Peyer's patch (tissue), 4 donors: Measurements from ENCODE around the gene GRIPAP1.

ENCODE experiments used
- POLR2A ChIP-seq, 2 donors: fragments of 450-650 bp; IDR thresholded peaks; one replicate each; pipeline ENCODE4 v1.5.1; 2017; ENCODE audit warnings: antibody characterized with exemption in 2 of 2, mild to moderate bottlenecking in 2 of 2, moderate library complexity in 2 of 2
- TF ChIP-seq, protein P1 (sequence below), 6 experiments: fragments of 450-650 bp in 4 of 6; fragments of 200-600 bp in 2 of 6; sonication (generic) in 1 of 6; IDR thresholded peaks; one replicate each; pipeline ENCODE4 v1.5.1; 2017 to 2019; ENCODE audit warnings: antibody characterized with exemption in 6 of 6, mild to moderate bottlenecking in 3 of 6, moderate library complexity in 1 of 6

DNA sequence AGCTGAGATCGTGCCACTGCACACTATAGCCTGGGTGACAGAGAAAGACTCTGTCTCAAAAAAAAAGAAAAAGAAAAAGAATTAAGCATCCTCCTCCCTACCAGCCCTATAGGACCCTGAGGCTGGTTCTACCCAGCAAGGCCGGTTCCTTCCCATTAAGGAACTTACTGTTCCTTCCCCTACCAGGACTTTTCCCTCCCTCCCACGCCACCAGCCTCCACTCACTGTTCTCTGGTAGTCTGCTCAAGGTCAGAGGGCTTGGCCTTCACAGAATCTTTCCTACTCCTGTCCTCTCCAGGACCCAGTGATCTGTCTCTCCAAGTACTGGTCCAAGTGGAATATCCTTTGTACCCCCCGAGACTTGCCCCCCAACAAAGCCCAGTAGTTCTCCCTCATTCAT, 1.4 kb downstream of the GRIPAP1 start:
- TF ChIP-seq, protein P1, sequence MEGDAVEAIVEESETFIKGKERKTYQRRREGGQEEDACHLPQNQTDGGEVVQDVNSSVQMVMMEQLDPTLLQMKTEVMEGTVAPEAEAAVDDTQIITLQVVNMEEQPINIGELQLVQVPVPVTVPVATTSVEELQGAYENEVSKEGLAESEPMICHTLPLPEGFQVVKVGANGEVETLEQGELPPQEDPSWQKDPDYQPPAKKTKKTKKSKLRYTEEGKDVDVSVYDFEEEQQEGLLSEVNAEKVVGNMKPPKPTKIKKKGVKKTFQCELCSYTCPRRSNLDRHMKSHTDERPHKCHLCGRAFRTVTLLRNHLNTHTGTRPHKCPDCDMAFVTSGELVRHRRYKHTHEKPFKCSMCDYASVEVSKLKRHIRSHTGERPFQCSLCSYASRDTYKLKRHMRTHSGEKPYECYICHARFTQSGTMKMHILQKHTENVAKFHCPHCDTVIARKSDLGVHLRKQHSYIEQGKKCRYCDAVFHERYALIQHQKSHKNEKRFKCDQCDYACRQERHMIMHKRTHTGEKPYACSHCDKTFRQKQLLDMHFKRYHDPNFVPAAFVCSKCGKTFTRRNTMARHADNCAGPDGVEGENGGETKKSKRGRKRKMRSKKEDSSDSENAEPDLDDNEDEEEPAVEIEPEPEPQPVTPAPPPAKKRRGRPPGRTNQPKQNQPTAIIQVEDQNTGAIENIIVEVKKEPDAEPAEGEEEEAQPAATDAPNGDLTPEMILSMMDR (IDR thresholded peaks at IDR 0.05), result no peak
- no peak for TF ChIP-seq POLR2A (IDR thresholded peaks at IDR 0.05)
